C4-2B (cell line): Measurements from ENCODE around the gene COQ2.
"Not testable (repeated sequence)": the region's sequence is repeated elsewhere in the genome, so short reads cannot be mapped to it uniquely, and the experiment has no call there.

Experiments
- H3K27ac ChIP-seq: fragments of 450-650 bp; 2 replicates; pipeline ENCODE4 v1.5.1; 2017
- CTCF ChIP-seq: fragments of 450-650 bp; conservative IDR thresholded peaks from 2 replicates; pipeline ENCODE4 v1.5.1; 2017; ENCODE audit warnings: mild to moderate bottlenecking
- ZFX ChIP-seq: fragments of 450-650 bp; IDR thresholded peaks from 2 replicates; pipeline ENCODE4 v1.6.1; 2017

The COQ2 gene, protein sequence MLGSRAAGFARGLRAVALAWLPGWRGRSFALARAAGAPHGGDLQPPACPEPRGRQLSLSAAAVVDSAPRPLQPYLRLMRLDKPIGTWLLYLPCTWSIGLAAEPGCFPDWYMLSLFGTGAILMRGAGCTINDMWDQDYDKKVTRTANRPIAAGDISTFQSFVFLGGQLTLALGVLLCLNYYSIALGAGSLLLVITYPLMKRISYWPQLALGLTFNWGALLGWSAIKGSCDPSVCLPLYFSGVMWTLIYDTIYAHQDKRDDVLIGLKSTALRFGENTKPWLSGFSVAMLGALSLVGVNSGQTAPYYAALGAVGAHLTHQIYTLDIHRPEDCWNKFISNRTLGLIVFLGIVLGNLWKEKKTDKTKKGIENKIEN

GRCh38 chr4:83284193-83285054 is at the start of gene COQ2:
Gene COQ2 (minus strand): TSS chr4:83284798. CDS start chr4:83284764, 34 bp downstream.
- TF ChIP-seq CTCF: peak; percentile 37
- TF ChIP-seq ZFX: peak; percentile 49; the same call in 1 of the 2 replicates
- H3K27ac ChIP-seq: peak within 1 kb of the TSS; percentile 83

DNA sequence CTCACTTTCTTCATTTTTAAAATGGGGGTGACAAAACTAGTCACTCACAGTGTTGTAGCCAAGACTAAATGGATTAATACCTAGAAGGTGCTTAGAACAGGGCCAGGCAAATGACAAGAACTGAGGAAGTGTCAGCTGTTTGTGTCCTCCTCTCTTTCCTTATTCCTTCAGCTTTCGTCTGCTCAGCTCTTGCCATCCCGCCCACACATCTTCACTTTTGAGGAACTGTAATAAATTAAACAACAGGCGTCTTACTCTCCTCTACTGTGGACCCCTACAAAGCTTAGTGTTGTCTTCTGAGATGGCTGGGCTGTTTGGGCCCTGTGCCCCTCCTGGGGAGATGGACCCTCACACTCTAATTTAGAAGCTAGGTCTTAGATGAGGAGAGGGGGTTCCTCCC is 47.4 kb upstream of the COQ2 start:
- no peak for TF ChIP-seq ZFX
- no peak overlapping the region for H3K27ac ChIP-seq

DNA sequence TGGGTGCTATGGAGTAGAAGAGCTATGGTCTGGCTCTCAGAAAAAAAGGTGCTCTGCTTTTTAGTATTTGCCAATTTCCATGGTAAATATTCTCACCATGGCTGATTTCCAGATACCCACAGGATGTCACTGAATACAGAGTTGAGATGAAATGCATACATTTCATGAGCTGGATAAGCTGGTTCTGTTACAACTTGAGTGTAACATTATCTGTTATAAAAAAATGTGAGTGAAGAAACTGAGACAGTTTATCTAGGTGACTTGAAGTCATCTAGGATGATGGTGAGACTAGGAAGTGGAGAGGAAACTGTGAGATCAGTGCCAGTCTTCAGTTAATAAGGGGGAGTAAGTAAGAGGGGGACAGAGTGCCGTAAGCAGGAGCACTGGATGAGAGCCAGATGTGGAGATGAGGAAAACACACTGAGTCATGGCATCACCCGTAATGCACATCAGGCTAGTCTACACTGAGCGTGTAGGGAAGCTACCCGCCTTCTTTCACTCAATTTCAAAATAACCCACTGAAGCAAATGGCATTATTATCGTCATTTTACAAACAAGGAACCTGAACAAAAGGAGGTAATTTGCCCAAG is 45.0 kb upstream of the COQ2 start:
- H3K27ac ChIP-seq: no peak overlapping the region
- TF ChIP-seq CTCF: no peak

- H3K27ac ChIP-seq: no peak overlapping the region
- TF ChIP-seq ZFX (no peak), CTCF (no peak)
Observed at GRCh38 chr4:83328521-83329187, 44.1 kb upstream of the COQ2 start.

- H3K27ac ChIP-seq: no peak overlapping the region
- no peak for TF ChIP-seq ZFX
Observed at GRCh38 chr4:83326546-83326945, 41.9 kb upstream of the COQ2 start.

- not testable (repeated sequence) for H3K27ac ChIP-seq
Observed at GRCh38 chr4:83325306-83325705, 40.7 kb upstream of the COQ2 start.

- no peak overlapping the region for H3K27ac ChIP-seq
- TF ChIP-seq CTCF (no peak), ZFX (no peak)
Observed at GRCh38 chr4:83323136-83323535, 38.5 kb upstream of the COQ2 start.

- H3K27ac ChIP-seq: no peak overlapping the region
- TF ChIP-seq CTCF: no peak
- no peak for TF ChIP-seq ZFX
Observed at GRCh38 chr4:83320548-83320947, 36.0 kb upstream of the COQ2 start.
